HG02798 (cell line): ENCODE results near the gene LCMT1.
"Not testable (repeated sequence)": the region's sequence is repeated elsewhere in the genome, so short reads cannot be mapped to it uniquely, and the experiment has no call there.

ENCODE experiments used
- ATAC-seq: cut with Tn5 transposase; IDR thresholded peaks from one replicate; pipeline ENCODE4 v1.9.1; 2021; ENCODE audit warnings: mild to moderate bottlenecking; ENCODE audit not compliant: unreplicated experiment, poor library complexity

The LCMT1 gene

GRCh38 chr16:25111403-25112166 is at the start of gene LCMT1:
Gene LCMT1 (plus strand): TSS chr16:25111742. CDS start chr16:25111884, 142 bp downstream.
- ATAC-seq: peak; percentile 94

- ATAC-seq: no peak
Measured at GRCh38 chr16:25063102-25063501, 48.4 kb upstream of the LCMT1 start.

- ATAC-seq: no peak
Measured at GRCh38 chr16:25063865-25064264, 47.7 kb upstream of the LCMT1 start.

DNA sequence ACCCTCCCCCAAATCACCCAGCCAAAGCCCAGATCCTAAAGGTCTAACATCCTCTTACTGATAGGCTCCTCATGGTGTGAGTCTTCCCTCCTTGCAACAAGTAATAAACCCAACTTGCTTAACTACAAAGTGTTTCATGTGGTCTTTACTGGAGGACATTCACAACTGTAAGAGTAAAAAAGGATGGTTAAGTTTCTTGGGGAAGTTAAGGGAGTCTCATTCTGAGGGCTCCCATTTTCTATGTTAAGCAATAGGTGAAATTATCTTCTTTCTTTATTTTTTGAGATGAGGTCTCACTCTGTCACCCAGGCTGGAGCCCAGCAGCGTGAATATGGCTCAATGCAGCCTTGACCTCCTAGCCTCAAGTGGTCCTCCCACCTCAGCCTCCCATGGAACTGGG is 47.3 kb upstream of the LCMT1 start:
- ATAC-seq: not testable (repeated sequence)

- ATAC-seq: no peak
Measured at GRCh38 chr16:25064937-25065336, 46.6 kb upstream of the LCMT1 start.

GRCh38 chr16:25065899-25066298 is 45.6 kb upstream of the LCMT1 start:
- no peak for ATAC-seq

DNA sequence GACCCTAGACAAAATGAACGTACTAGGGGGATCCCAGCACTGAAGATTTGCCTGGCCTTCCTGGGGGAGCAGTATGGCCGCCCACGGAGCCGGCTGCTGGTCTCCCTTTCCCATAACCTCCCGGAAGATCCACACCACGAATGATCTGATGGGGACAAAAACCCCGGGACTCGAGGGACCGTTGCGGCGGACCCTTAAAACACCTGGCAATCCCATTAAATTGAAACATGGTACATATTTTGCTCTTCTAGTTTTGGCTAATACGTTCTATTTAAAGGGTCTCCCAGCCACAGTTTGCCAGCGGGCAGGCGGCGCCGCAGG is 45.2 kb upstream of the LCMT1 start:
- no peak for ATAC-seq

GRCh38 chr16:25066747-25067631 is 44.6 kb upstream of the LCMT1 start:
- ATAC-seq: peak; percentile 89

DNA sequence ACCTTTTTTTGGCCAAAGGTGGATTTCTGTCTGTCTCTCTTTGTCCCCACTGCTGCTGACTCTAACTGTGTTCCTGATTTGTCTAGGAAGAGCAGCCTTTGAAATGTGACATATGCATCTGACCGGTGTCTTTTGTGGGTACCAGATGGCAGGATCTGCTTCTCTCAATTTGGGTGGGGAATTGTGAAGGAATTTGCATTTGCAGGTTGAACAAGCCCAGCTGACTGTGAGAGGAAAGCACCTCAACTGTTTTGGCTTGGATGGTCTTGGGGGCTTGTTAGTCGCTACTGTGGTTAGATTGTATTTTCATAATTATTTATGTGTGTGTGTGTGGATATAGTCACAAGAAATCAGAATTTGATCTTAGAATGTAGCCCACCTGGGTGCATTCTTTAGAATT is 37.7 kb upstream of the LCMT1 start:
- ATAC-seq: no peak

- ATAC-seq: no peak
Measured at GRCh38 chr16:25078386-25078978, 33.1 kb upstream of the LCMT1 start.

DNA sequence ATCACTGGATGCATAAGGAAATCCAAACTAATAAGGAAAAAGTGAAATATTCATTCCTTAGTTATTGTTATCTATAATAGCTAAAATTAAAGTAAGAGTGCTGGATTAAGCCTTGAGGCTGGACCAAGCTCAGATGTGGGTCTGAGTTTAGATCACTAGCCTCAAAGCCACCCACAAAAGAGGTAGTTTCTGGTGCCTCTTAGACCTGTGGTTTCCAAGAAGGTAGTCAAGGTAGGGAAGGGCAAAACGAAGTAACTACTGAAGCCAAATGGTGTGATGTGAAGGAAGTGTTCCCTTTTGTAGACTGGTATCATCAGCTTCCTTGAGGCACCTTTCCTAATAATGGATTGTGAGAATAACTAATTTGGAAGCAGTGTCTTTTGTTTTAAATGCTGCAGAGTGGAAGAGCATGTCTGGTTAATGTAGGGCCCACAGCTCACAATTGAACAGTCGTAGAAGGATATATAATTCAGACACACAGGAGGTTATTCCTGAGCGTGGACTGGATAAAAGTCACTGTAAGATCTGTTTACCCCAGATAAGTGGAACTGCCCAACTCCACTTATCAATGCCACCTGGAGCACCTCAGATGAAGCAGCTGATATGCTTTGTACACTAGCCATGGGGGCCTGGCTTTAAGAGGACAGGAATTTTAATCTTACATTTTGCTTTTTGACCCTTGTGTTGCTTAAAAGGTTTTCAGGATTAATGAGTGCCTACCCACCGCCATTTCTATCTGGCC is 31.7 kb upstream of the LCMT1 start:
- no peak for ATAC-seq

DNA sequence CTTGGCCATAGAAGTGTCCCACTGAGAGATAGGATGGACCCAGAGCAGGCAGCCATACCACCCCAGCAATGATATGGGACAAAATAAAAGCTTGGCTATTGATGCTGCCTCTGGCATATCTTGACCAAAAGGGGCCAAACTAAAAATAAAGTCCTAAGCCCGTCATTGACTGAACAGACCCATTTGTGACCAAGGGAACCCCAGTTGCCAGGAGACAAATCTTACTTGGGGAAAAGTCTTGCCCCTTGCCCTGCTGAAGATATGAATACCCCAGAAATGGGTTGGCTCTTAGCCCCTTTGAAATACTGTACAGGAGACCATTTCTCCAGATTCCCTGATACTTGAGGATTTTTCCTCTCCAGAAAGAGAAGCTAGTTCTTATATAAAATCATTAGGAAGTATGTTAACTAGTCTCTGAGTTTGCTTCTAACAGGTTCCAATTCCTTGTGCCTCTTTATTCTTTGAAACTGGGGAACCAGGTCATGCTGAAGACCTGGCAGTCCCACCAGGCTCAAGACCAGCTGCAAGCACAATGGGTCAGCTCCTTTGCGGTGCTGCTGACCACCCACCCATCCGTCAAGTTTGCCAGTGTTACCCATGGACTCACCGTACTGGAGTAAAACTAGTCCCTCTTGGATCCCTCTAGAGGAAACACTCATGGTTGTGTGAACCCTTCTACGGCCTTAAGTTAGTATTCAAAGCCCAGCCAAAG is 31.0 kb upstream of the LCMT1 start:
- ATAC-seq: no peak

- ATAC-seq: no peak
Measured at GRCh38 chr16:25081702-25082101, 29.8 kb upstream of the LCMT1 start.

GRCh38 chr16:25083065-25083464 is 28.5 kb upstream of the LCMT1 start:
- ATAC-seq: no peak

DNA sequence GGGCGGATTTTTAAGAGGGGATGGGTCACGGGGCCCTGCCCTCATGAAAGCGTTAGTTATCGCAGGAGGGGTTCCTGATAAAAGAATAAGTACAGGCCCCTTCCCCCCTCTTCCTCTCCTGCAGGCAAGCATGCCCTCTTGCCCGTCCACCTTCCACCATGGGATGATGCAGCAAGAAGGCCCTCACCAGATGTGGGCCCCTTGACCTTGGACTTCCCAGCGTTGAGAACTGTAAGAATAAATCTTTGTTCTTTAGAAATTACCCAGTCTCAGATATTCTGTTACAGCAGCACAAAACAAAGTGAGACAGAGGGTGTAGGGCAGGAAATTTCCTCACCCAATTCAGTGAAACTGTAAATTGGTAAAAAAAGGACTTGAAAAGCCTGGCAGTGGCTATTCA is 27.8 kb upstream of the LCMT1 start:
- no peak for ATAC-seq

GRCh38 chr16:25084797-25085196 is 26.7 kb upstream of the LCMT1 start:
- ATAC-seq: no peak

- no peak for ATAC-seq
Measured at GRCh38 chr16:25087761-25088160, 23.8 kb upstream of the LCMT1 start.

DNA sequence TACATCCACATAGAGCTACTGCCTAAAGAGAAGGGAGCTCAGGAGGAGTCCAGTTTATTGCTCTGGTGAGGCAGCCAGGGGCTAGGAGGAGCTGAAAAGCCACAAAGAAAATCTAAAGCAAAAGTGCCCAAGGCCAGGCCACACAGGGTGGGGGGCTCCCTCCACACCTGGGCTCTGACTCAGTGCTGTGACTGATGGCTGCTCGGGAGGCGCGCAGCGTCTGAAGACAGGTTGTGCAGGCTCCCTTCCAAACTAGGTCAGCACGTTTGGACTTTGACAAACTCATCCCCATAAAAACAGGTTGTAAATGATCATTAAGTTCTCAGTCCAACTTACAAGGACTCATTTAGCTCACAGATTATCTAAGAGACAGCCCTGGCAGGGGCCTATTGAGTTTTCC is 22.2 kb upstream of the LCMT1 start:
- no peak for ATAC-seq

- ATAC-seq: no peak
Measured at GRCh38 chr16:25092441-25092840, 19.1 kb upstream of the LCMT1 start.
